ENCODE data around the gene GRIN1.
A peak's percentile ranks its signal among the peaks of the same experiment; 100 is the strongest.

GRIN1 gene

GRCh38 chr9:137160716-137161557 is 22.0 kb downstream of the GRIN1 start:
- no peak for TF ChIP-seq CTCF (conservative IDR thresholded peaks at IDR 0.05; ENCODE audit: control insufficient read depth, insufficient read depth, low read depth, low read length)
- H3K4me3 ChIP-seq (ENCODE audit: control insufficient read depth, low read depth, low read length), result no peak overlapping the region
- no peak for DNase-seq (ENCODE audit: low read depth)

- no peak for DNase-seq (ENCODE audit: low read depth)
- no peak for TF ChIP-seq CTCF (conservative IDR thresholded peaks at IDR 0.05; ENCODE audit: control insufficient read depth, insufficient read depth, low read depth, low read length)
- no peak overlapping the region for H3K4me3 ChIP-seq (ENCODE audit: control insufficient read depth, low read depth, low read length)
Observed at GRCh38 chr9:137161558-137162486, 22.9 kb downstream of the GRIN1 start.

GRCh38 chr9:137162505-137163364 is 23.8 kb downstream of the GRIN1 start:
- TF ChIP-seq CTCF (conservative IDR thresholded peaks at IDR 0.05; ENCODE audit: control insufficient read depth, insufficient read depth, low read depth, low read length), result no peak
- H3K4me3 ChIP-seq (ENCODE audit: control insufficient read depth, low read depth, low read length), result no peak overlapping the region
- DNase-seq (ENCODE audit: low read depth), result peak; percentile 12

GRCh38 chr9:137163365-137163715 is 24.4 kb downstream of the GRIN1 start:
- H3K4me3 ChIP-seq (ENCODE audit: control insufficient read depth, low read depth, low read length), result no peak overlapping the region
- DNase-seq (ENCODE audit: low read depth), result no peak
- no peak for TF ChIP-seq CTCF (conservative IDR thresholded peaks at IDR 0.05; ENCODE audit: control insufficient read depth, insufficient read depth, low read depth, low read length)

- no peak overlapping the region for H3K4me3 ChIP-seq (ENCODE audit: control insufficient read depth, low read depth, low read length)
- DNase-seq (ENCODE audit: low read depth), result no peak
- TF ChIP-seq CTCF (conservative IDR thresholded peaks at IDR 0.05; ENCODE audit: control insufficient read depth, insufficient read depth, low read depth, low read length), result no peak
Observed at GRCh38 chr9:137163805-137164204, 24.9 kb downstream of the GRIN1 start.

Measured in fibroblast of mammary gland (primary cell).